LNCaP clone FGC (cell line): Measurements from ENCODE around the gene ARFGAP3.
"Not testable (repeated sequence)": the region's sequence is repeated elsewhere in the genome, so short reads cannot be mapped to it uniquely, and the experiment has no call there.

Source experiments
- DNase-seq: peaks from one replicate; pipeline ENCODE4 v3.0.0-alpha.2; 2011; ENCODE audit warnings: low read depth
- H3K4me3 ChIP-seq: 2 replicates; pipeline ENCODE4 v1.5.1; 2011; ENCODE audit warnings: mild to moderate bottlenecking, low read depth, low read length, control low read depth
- TF ChIP-seq, protein P1 (sequence below): IDR thresholded peaks from 2 replicates; pipeline ENCODE4 v1.5.1; 2012; ENCODE audit warnings: mild to moderate bottlenecking; ENCODE audit not compliant: control insufficient read depth, insufficient read depth; ENCODE audit errors: extremely low read depth

ARFGAP3 gene

DNA sequence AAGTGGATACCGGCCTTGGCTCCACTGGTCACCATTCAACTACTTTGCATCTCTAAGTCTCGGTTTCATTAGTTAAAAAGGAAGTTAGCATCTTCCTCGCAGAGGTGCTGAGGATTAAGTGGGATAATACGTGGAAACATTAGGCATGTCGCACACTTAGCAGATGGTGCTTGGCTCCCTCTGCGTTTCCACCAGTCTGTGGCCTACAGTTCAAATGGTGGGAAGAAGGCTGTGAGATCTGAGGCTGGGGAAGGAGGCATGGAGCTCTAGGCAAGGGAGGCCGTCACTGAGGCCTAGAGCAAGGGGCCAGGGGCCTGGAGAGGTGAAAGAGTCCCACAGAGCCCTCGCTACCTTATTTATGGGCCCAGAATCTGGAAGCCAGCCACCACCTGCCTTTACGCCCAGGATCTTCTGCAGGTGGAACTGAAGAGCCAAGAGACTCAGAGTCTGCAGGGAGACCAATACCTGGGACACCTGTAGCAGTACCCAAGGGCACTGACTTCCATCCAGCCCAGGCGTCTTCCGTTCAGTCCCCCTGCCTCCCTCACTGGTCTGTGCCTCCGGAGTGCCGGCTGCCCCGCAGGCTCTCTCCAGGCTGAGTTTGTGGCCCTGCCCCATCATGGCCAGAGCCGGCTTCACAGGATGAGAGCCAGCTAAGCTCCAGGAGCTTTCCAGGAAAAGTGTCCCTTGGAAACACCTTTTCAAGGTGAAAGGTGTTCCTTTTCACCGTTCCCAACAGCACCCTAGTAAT lies 70.3 kb downstream of the ARFGAP3 start:
- no peak for DNase-seq
- TF ChIP-seq, protein P1, sequence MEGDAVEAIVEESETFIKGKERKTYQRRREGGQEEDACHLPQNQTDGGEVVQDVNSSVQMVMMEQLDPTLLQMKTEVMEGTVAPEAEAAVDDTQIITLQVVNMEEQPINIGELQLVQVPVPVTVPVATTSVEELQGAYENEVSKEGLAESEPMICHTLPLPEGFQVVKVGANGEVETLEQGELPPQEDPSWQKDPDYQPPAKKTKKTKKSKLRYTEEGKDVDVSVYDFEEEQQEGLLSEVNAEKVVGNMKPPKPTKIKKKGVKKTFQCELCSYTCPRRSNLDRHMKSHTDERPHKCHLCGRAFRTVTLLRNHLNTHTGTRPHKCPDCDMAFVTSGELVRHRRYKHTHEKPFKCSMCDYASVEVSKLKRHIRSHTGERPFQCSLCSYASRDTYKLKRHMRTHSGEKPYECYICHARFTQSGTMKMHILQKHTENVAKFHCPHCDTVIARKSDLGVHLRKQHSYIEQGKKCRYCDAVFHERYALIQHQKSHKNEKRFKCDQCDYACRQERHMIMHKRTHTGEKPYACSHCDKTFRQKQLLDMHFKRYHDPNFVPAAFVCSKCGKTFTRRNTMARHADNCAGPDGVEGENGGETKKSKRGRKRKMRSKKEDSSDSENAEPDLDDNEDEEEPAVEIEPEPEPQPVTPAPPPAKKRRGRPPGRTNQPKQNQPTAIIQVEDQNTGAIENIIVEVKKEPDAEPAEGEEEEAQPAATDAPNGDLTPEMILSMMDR, result no peak
- no peak overlapping the region for H3K4me3 ChIP-seq

DNA sequence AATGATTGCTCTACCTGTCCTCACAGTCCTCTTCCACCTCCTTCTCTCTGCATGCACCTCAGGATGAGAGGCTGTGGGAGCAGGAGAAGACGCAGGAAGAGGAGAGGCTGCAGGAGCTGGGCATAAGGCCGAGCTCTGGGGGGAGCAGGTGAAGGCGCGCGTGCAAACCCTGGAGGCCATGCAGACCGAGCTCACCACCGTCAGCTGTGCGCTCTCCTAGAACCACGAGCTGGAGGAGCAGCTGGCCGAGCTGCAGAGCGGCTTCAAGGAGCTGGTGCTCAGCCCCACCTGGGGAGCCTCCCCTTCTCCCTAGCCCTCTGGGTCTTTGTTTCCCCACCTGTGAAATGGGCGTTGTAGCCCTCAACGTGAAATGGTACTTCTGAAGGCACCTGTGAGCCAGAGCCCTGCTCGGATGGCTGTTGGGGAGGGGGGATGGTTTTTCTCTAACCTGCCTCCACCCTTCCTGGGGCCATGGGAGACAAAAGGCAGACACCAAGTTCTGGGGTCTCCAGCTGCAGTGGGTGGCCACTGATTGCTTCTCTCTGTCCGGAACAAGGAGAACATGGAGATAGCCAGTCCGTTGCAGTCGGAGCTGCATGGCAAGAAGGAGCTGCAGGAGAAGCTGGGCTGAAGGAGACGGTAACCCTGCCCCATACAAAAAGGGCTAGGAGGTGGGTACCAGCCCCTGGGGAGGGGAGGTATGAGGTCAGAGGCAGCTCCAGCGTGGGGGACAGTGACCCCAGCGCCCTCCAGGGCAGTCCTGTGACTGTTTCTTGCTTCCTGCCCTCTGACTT lies 71.2 kb downstream of the ARFGAP3 start:
- DNase-seq, result no peak
- no peak overlapping the region for H3K4me3 ChIP-seq
- TF ChIP-seq, protein P1, result no peak

DNA sequence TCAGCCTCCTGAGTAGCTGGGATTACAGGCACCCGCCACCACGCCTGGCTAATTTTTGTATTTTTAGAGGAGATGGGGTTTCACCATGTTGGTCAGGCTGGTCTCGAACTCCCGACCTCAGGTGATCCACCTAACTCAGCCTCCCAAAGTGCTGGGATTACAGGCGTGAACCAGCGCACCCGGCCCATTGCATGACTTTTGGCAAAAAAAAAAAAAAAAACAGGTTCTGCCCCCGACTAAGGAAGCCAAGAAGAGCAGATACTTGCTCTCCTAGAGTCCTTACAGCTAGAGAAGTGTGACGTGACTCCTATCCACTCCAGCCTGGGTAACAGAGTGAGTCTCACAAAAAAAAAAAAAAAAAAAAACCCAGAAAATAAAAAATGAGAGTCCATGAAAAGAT lies 74.8 kb downstream of the ARFGAP3 start:
- not testable (repeated sequence) for DNase-seq, H3K4me3 ChIP-seq

- DNase-seq, result peak; percentile 86
- TF ChIP-seq, protein P1, result peak; percentile 67
These were observed 77.0 kb downstream of the ARFGAP3 start for GRCh38 chr22:42780070-42780540.

GRCh38 chr22:42777126-42777525 lies 79.9 kb downstream of the ARFGAP3 start:
- DNase-seq, result no peak

More at GRCh38 chr22:42780070-42780540, 77.0 kb downstream of the ARFGAP3 start:
- H3K4me3 ChIP-seq, result no peak overlapping the region

DNA sequence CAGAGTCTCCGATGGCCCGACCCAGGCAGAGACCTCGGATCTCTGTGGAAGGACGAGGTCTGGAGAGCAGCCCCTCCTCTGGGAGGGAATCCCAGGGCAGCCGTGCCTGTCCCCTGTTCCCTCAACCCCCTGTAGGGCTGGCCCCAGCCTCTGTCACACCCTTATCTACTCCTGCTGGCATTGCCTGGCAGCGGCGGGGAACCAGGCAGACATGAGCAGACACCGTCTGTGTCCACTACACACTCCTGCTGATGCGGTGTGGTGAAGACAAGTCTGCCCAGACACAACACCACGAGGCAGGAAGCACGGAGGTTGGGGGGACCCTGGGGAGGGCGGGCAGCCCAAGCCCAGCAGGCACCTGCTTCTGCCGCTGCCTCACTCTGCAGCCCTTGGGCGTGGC lies 83.9 kb downstream of the ARFGAP3 start:
- no peak overlapping the region for H3K4me3 ChIP-seq
- TF ChIP-seq, protein P1, result no peak
- DNase-seq, result no peak

More at GRCh38 chr22:42777126-42777525, 79.9 kb downstream of the ARFGAP3 start:
- TF ChIP-seq, protein P1, result no peak
- H3K4me3 ChIP-seq, result no peak overlapping the region

DNA sequence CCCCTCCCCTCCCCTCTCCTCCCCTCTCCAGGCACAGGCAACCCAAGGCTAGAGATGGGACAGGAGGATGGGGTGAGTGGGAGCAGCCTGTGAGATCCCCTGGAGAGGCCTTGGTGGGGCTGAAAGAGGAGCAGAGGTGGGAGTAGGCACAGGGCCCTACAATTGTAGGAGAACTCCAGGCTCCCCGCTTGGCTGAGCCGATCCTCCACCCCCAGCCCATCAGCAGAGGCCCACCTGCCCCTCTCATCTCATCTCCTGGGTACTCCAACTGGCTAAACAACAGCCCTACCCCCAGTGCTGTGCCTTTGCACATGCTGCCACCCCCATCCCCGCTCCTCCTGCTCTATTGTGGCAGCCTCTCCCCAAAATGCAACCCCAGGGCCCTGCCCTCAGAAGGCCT lies 84.4 kb downstream of the ARFGAP3 start:
- TF ChIP-seq, protein P1, result no peak
- no peak for DNase-seq
- H3K4me3 ChIP-seq, result no peak overlapping the region
